PC-3 (cell line): Measurements from ENCODE around the gene NBR1. TPM values are rescaled to one million over a fixed set of nuclear protein-coding genes. Genes with fewer than 3 reads are reported as not detected.

Experiments used
- ATAC-seq: fragments of 200-7000 bp; cut with Tn5 transposase; 2 replicates; pipeline ENCODE4 v1.9.1; 2020; ENCODE audit warnings: mild to moderate bottlenecking, moderate library complexity
- BruUV-seq: library from RNA; stranded (reverse); fragments of 400-500 nt; replicated peaks from 2 replicates; lab custom pipeline; 2021; lab: Mats Ljungman, UMichigan
- CTCF ChIA-PET: fragments of 300-600 bp; sonication (Branson Sonifier 250); formaldehyde crosslinking; loops from one replicate; lab custom pipeline; 2022; ENCODE audit warnings: antibody characterized with exemption; lab: Charles Lee
- POLR2A ChIA-PET: fragments of 300-600 bp; sonication (Branson Sonifier 250); formaldehyde crosslinking; loops from one replicate; lab custom pipeline; 2022; ENCODE audit warnings: antibody characterized with exemption; ENCODE audit not compliant: unreplicated experiment; lab: Charles Lee
- DNase-seq: peaks from one replicate; pipeline ENCODE4 v3.0.0-alpha.2; 2015
- H2AFZ ChIP-seq: fragments of 300-600 bp; sonication (generic); 2 replicates; pipeline ENCODE4 v1.6.0; 2016; ENCODE audit warnings: antibody characterized with exemption, low read length
- H3F3A ChIP-seq: fragments of 300-600 bp; sonication (generic); one replicate; pipeline ENCODE4 v1.6.0; 2017; ENCODE audit warnings: antibody characterized with exemption, low read length, control low read depth, mild to moderate bottlenecking; ENCODE audit not compliant: unreplicated experiment
- H3K27ac ChIP-seq: fragments of 300-600 bp; sonication (generic); 2 replicates; pipeline ENCODE4 v1.5.1; 2016; ENCODE audit warnings: mild to moderate bottlenecking, low read length
- H3K27me3 ChIP-seq: fragments of 300-600 bp; sonication (generic); 2 replicates; pipeline ENCODE4 v1.6.1; 2016; ENCODE audit warnings: low read length, mixed read lengths
- H3K36me3 ChIP-seq: fragments of 300-600 bp; sonication (generic); 2 replicates; pipeline ENCODE4 v1.6.1; 2016; ENCODE audit warnings: low read depth, mixed run types, low read length, mixed read lengths
- H3K4me1 ChIP-seq: fragments of 300-600 bp; sonication (generic); 2 replicates; pipeline ENCODE4 v1.5.1; 2016; ENCODE audit warnings: low read length; ENCODE audit not compliant: insufficient read depth
- H3K4me2 ChIP-seq: fragments of 300-600 bp; sonication (generic); 2 replicates; pipeline ENCODE4 v1.6.0; 2016; ENCODE audit warnings: low read length
- H3K4me3 ChIP-seq: fragments of 300-600 bp; sonication (generic); 2 replicates; pipeline ENCODE4 v1.5.1; 2016; ENCODE audit warnings: mild to moderate bottlenecking, low read length, mixed read lengths
- H3K79me2 ChIP-seq: fragments of 300-600 bp; sonication (generic); 2 replicates; pipeline ENCODE4 v1.6.1; 2017; ENCODE audit warnings: low read length, mixed read lengths
- H3K9ac ChIP-seq: fragments of 300-600 bp; sonication (generic); 2 replicates; pipeline ENCODE4 v1.6.0; 2016; ENCODE audit warnings: mild to moderate bottlenecking, low read length
- H3K9me2 ChIP-seq: fragments of 300-600 bp; sonication (generic); replicated peaks from 2 replicates; pipeline ENCODE4 v1.6.1; 2016; ENCODE audit warnings: mixed run types, low read length, mixed read lengths
- H3K9me3 ChIP-seq: fragments of 300-600 bp; sonication (generic); 2 replicates; pipeline ENCODE4 v1.6.1; 2016; ENCODE audit warnings: low read length, mixed read lengths
- H4K20me1 ChIP-seq: fragments of 300-600 bp; sonication (generic); 2 replicates; pipeline ENCODE4 v1.6.1; 2016; ENCODE audit warnings: low read length, mixed read lengths
- CTCF ChIP-seq: fragments of 300-600 bp; sonication (generic); conservative IDR thresholded peaks from 2 replicates; pipeline ENCODE4 v1.5.1; 2017; ENCODE audit warnings: antibody characterized with exemption, low read depth, mild to moderate bottlenecking, low read length
- EZH2 ChIP-seq: fragments of 300-600 bp; sonication (generic); IDR thresholded peaks from one replicate; pipeline ENCODE4 v1.6.1; 2017; ENCODE audit warnings: antibody characterized with exemption, mild to moderate bottlenecking, low read length; ENCODE audit not compliant: unreplicated experiment
- EZH2phosphoT487 ChIP-seq: fragments of 300-600 bp; sonication (generic); IDR thresholded peaks from 2 replicates; pipeline ENCODE4 v1.6.1; 2018; ENCODE audit warnings: mild to moderate bottlenecking, antibody characterized with exemption, low read length, borderline replicate concordance
- intact Hi-C: fragments of 100-400 bp; cut with micrococcal nuclease; formaldehyde crosslinking; loops from 2 replicates; pipeline ENCODE4 v1.9.0; 2023
- total RNA-seq: library from RNA; depleted of rRNA; stranded (reverse); fragments of >200 nt; gene quantifications from 2 replicates; pipeline ENCODE4 v1.2.3, GENCODE V29; 2014

NBR1 gene
- total RNA-seq, 1 experiment from 2014 or later, result 30.0 TPM

- Histone ChIP-seq H3K27me3 (no peaks in the 10 kb centered on the region), H3K9ac (peak overlapping the region; percentile 89), H3K9me3 (no peaks in the 10 kb centered on the region), H3K4me3 (peak overlapping the region; percentile 90), H3K36me3 (no peaks in the 10 kb centered on the region), H2AFZ (peak overlapping the region; percentile 77), H3K79me2 (peaks cover 43% of the 10 kb centered on the region), H3K4me1 (peaks cover 11% of the 10 kb centered on the region), H3F3A (peaks cover 5% of the 10 kb centered on the region), H3K27ac (peak overlapping the region; percentile 73), H3K9me2 (no peaks in the 10 kb centered on the region), H3K4me2 (peak overlapping the region; percentile 93), H4K20me1 (no peaks in the 10 kb centered on the region)
- DNase-seq (peak; percentile 83), ATAC-seq (peak; percentile 5; the same call in 1 of the 2 replicates)
- POLR2A ChIA-PET, result interaction anchor here (0.6 to 0.9 kb wide), 4 partner anchors 144 to 196 kb away, joined by 4 to 8 read pairs (median 4); no protein-coding TSS in a partner anchor
- TSS peak; percentile 82 for BruUV-seq
- CTCF ChIA-PET, result interaction anchor here (0.7 to 0.8 kb wide), 2 partner anchors 43 to 148 kb away, joined by 4 read pairs; no protein-coding TSS in a partner anchor
- intact Hi-C loops, result loop anchor here (2.0 kb wide), 1 partner anchor 147 kb away; the partner anchor contains the start of gene RND2
- TF ChIP-seq EZH2phosphoT487 (no peak), EZH2 (no peak), CTCF (peak; percentile 41; the same call in 1 of the 2 replicates)
Measured at GRCh38 chr17:43171586-43172487, 823 bp downstream of the NBR1 start.

- H3K79me2 ChIP-seq, result peaks cover 21% of the 10 kb centered on the region
- no peak for ATAC-seq
Measured at GRCh38 chr17:43175213-43176118, 4.5 kb downstream of the NBR1 start.

More at GRCh38 chr17:43175213-43176118, 4.5 kb downstream of the NBR1 start:
- intact Hi-C loops, result no loop called here
- H3K4me3 ChIP-seq, result no peak overlapping the region
- peaks cover 11% of the 10 kb centered on the region for H3K4me1 ChIP-seq
- no peaks in the 10 kb centered on the region for H3K9me3 ChIP-seq
- H3K27me3 ChIP-seq, result no peaks in the 10 kb centered on the region
- no peak overlapping the region for H3K4me2 ChIP-seq
- H3K9ac ChIP-seq, result no peak overlapping the region
- H3K36me3 ChIP-seq, result no peaks in the 10 kb centered on the region; the same call in 1 of the 2 replicates
- no peaks in the 10 kb centered on the region for H4K20me1 ChIP-seq
- H3K27ac ChIP-seq, result no peak overlapping the region
- TF ChIP-seq EZH2 (no peak), CTCF (no peak), EZH2phosphoT487 (no peak)
- CTCF ChIA-PET, result no interaction called here
- H3F3A ChIP-seq, result peaks cover 5% of the 10 kb centered on the region
- BruUV-seq, result no TSS peak
- no peak overlapping the region for H2AFZ ChIP-seq
- peak; percentile 32 for DNase-seq
- H3K9me2 ChIP-seq, result no peaks in the 10 kb centered on the region
- POLR2A ChIA-PET, result interaction anchor here (0.6 kb wide), 1 partner anchor 20 kb away, joined by 6 read pairs; no protein-coding TSS in a partner anchor
